Measurements from ENCODE around the gene INTU.

Gene INTU

GRCh38 chr4:127775843-127776242, 143.1 kb downstream of the INTU start:
- H3K4me1 ChIP-seq (ENCODE audit: insufficient read depth, insufficient read length): no peaks in the 10 kb centered on the region
- H3K27me3 ChIP-seq (ENCODE audit: insufficient read depth, insufficient read length): peaks cover 8% of the 10 kb centered on the region
- DNase-seq (ENCODE audit: low read depth, low spot score): no peak
- H3K9ac ChIP-seq (ENCODE audit: insufficient read length, low read depth): no peak overlapping the region
- no peak overlapping the region for H3K4me3 ChIP-seq (ENCODE audit: insufficient read length, low read depth)
- H3K36me3 ChIP-seq (ENCODE audit: insufficient read depth, insufficient read length, low read length): no peaks in the 10 kb centered on the region
- TF ChIP-seq SUZ12 (IDR thresholded peaks at IDR 0.05; ENCODE audit: extremely low read depth, insufficient read depth, insufficient read length) (no peak), YY1 (IDR thresholded peaks at IDR 0.05; ENCODE audit: insufficient read depth, insufficient read length) (no peak), ZNF274 (IDR thresholded peaks at IDR 0.05; ENCODE audit: low read depth, low read length) (no peak)
- H3K9me3 ChIP-seq (ENCODE audit: insufficient read depth, low read length): 0 out of 2 replicates have a peak, but pooled peaks cover 4% of the 10 kb centered on the region
